Measurements from ENCODE around the gene GUCD1. TPM values are rescaled to one million over a fixed set of nuclear protein-coding genes. Genes with fewer than 3 reads are reported as not detected.

GUCD1 gene
- total RNA-seq, 1 experiment from 2014 or later = 87.4 TPM

- Histone ChIP-seq H3K27ac (ENCODE audit: insufficient read length, low read depth, low read length) (no peak overlapping the region), H3K9me3 (ENCODE audit: control insufficient read depth, low read depth, low read length) (no peaks in the 10 kb centered on the region), H2BK20ac (ENCODE audit: low read depth, low read length, poor library complexity, severe bottlenecking) (no peak overlapping the region), H4K5ac (ENCODE audit: insufficient read length, low read depth, low read length) (no peak overlapping the region), H3K4ac (ENCODE audit: low read depth, low read length) (no peak overlapping the region), H3K56ac (ENCODE audit: insufficient read length, low read depth, low read length) (no peak overlapping the region), H3K9ac (ENCODE audit: extremely low read depth, insufficient read length, low read length) (no peak overlapping the region), H4K91ac (ENCODE audit: insufficient read length, low read depth, low read length) (no peak overlapping the region), H2AFZ (ENCODE audit: low read length) (no peak overlapping the region), H3K4me2 (ENCODE audit: insufficient read depth, insufficient read length, low read length) (no peak overlapping the region), H3K23me2 (ENCODE audit: insufficient read length, low read depth, low read length, poor library complexity, severe bottlenecking) (no peaks in the 10 kb centered on the region), H3K18ac (ENCODE audit: insufficient read length, low read depth, low read length) (no peak overlapping the region), H3K27me3 (ENCODE audit: insufficient read depth, low read length) (no peaks in the 10 kb centered on the region), H3K4me1 (ENCODE audit: insufficient read depth, low read length) (no peaks in the 10 kb centered on the region; the same call in 1 of the 2 replicates), H3K14ac (ENCODE audit: insufficient read depth, low read length) (no peak overlapping the region), H2BK15ac (ENCODE audit: low read depth, low read length) (no peak overlapping the region), H2BK12ac (ENCODE audit: insufficient read length, low read depth, low read length) (no peak overlapping the region), H4K8ac (replicated peaks; ENCODE audit: insufficient read length, low read depth, low read length) (no peak overlapping the region), H3K23ac (ENCODE audit: insufficient read length, low read depth, low read length) (no peak overlapping the region), H3T11ph (ENCODE audit: low read length) (no peak overlapping the region), H3K79me2 (ENCODE audit: insufficient read depth, low read length) (no peaks in the 10 kb centered on the region), H2AK5ac (ENCODE audit: insufficient read length, low read length) (no peak overlapping the region), H3K79me1 (ENCODE audit: insufficient read depth, low read depth, low read length, poor library complexity, severe bottlenecking) (no peaks in the 10 kb centered on the region), H4K20me1 (ENCODE audit: control insufficient read depth, insufficient read depth, insufficient read length) (no peaks in the 10 kb centered on the region), H2BK120ac (ENCODE audit: low read depth, low read length, poor library complexity, severe bottlenecking) (no peak overlapping the region), H2BK5ac (ENCODE audit: insufficient read length, low read length) (no peak overlapping the region)
- no peak for DNase-seq
- H3K27ac Mint-ChIP-seq = no peak overlapping the region
- no peaks in the 10 kb centered on the region for H3K9me3 Mint-ChIP-seq
- no peak overlapping the region for H3K4me3 Mint-ChIP-seq
- WGBS (ENCODE audit: extremely low coverage, insufficient read length, low lambda C conversion rate) = no CpG with 5 or more reads among the region's 5 CpGs
- peaks cover 19 to 23% of the 10 kb centered on the region in 2 experiments for H3K4me1 Mint-ChIP-seq
- H3K36me3 Mint-ChIP-seq (ENCODE audit: insufficient read depth in 1 of 3, low read depth in 3 of 3) = no peaks in the 10 kb centered on the region; a peak in 1 of 7 replicates
- TF ChIP-seq, protein P1, sequence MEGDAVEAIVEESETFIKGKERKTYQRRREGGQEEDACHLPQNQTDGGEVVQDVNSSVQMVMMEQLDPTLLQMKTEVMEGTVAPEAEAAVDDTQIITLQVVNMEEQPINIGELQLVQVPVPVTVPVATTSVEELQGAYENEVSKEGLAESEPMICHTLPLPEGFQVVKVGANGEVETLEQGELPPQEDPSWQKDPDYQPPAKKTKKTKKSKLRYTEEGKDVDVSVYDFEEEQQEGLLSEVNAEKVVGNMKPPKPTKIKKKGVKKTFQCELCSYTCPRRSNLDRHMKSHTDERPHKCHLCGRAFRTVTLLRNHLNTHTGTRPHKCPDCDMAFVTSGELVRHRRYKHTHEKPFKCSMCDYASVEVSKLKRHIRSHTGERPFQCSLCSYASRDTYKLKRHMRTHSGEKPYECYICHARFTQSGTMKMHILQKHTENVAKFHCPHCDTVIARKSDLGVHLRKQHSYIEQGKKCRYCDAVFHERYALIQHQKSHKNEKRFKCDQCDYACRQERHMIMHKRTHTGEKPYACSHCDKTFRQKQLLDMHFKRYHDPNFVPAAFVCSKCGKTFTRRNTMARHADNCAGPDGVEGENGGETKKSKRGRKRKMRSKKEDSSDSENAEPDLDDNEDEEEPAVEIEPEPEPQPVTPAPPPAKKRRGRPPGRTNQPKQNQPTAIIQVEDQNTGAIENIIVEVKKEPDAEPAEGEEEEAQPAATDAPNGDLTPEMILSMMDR (conservative IDR thresholded peaks at IDR 0.05) = no peak
- peaks cover 2% of the 10 kb centered on the region for H3K27me3 Mint-ChIP-seq (ENCODE audit: low read depth)
Measured at GRCh38 chr22:24519496-24519895, 35.4 kb downstream of the GUCD1 start.
